NT2/D1 (cell line): ENCODE data around the gene RIT2.

ENCODE experiments used
- SUZ12 ChIP-seq: IDR thresholded peaks from 2 replicates; pipeline ENCODE4 v1.6.1; 2011; ENCODE audit not compliant: insufficient read length, insufficient read depth; ENCODE audit errors: extremely low read depth
- YY1 ChIP-seq: IDR thresholded peaks from 2 replicates; pipeline ENCODE4 v1.6.1; 2011; ENCODE audit not compliant: insufficient read length, insufficient read depth

DNA sequence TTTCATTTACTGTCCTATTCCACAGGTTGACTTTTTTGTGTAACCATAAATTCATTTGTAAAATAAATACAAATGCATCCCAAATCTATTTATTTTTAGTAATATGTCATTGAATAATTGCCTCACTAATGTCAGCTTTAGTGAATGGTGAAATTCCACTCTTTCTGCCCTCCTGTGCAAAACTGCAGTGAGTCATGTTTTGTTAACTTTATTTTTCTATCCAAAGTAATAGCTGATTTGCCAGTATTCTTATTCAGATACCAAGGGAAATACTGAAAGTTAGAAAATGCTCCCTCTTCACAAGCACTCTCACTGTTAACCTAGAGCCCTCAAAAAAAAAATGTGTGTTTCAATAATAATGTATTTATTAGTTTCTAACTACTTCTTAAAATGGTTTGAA, 322.8 kb downstream of the RIT2 start:
- no peak for TF ChIP-seq SUZ12
- no peak for TF ChIP-seq YY1
